HepG2 (cell line): ENCODE data around the gene FBXO8. TPM values are rescaled to one million over a fixed set of nuclear protein-coding genes. Genes with fewer than 3 reads are reported as not detected.

Experiments
- AHR ChIP-seq: IDR thresholded peaks from 2 replicates; pipeline ENCODE4 v1.6.1; 2018; ENCODE audit warnings: missing genetic modification reagents, missing compliant biosample characterization
- GPN1 ChIP-seq: sonication (generic); formaldehyde crosslinking; IDR thresholded peaks from 2 replicates; pipeline ENCODE4 v1.5.1; 2020; ENCODE audit warnings: missing genetic modification reagents, borderline replicate concordance
- IRX3 ChIP-seq: sonication (generic); formaldehyde crosslinking; IDR thresholded peaks from 2 replicates; pipeline ENCODE4 v1.8.1; 2023; ENCODE audit warnings: mild to moderate bottlenecking, low read depth, missing genetic modification reagents, borderline replicate concordance
- ISL2 ChIP-seq: sonication (generic); formaldehyde crosslinking; IDR thresholded peaks from 2 replicates; pipeline ENCODE4 v1.5.0; 2020; ENCODE audit warnings: missing genetic modification reagents
- KDM1A ChIP-seq: IDR thresholded peaks from 2 replicates; pipeline ENCODE4 v1.6.1; 2016; ENCODE audit warnings: missing compliant biosample characterization
- KLF6 ChIP-seq: IDR thresholded peaks from 2 replicates; pipeline ENCODE4 v1.8.0; 2016; ENCODE audit warnings: missing biosample characterization, missing genetic modification reagents
- KMT2A ChIP-seq: sonication (generic); formaldehyde crosslinking; IDR thresholded peaks from 2 replicates; pipeline ENCODE4 v1.4.0; 2020; ENCODE audit warnings: missing genetic modification reagents
- MED1 ChIP-seq: sonication (generic); formaldehyde crosslinking; IDR thresholded peaks from 2 replicates; pipeline ENCODE4 v1.4.0; 2020; ENCODE audit warnings: missing genetic modification reagents
- MTA1 ChIP-seq: sonication (generic); formaldehyde crosslinking; IDR thresholded peaks from 2 replicates; pipeline ENCODE4 v1.4.0; 2020; ENCODE audit warnings: missing genetic modification reagents, mild to moderate bottlenecking, borderline replicate concordance
- NPAS2 ChIP-seq: sonication (generic); formaldehyde crosslinking; IDR thresholded peaks from 2 replicates; pipeline ENCODE4 v1.8.0; 2022; ENCODE audit warnings: mild to moderate bottlenecking, missing genetic modification reagents, borderline replicate concordance
- NR2F6 ChIP-seq, 2 experiments: IDR thresholded peaks; 2 replicates each; pipeline ENCODE4 v1.6.1; 2016; ENCODE audit warnings: antibody characterized with exemption in 1 of 2, mild to moderate bottlenecking in 1 of 2
- SOX6 ChIP-seq, 2 experiments: fragments of 450-650 bp in 1 of 2; sonication (generic) in 1 of 2; formaldehyde crosslinking in 1 of 2; IDR thresholded peaks; 2 replicates each; pipeline versions ENCODE4 v1.4.0 to v1.6.1; 2017 to 2020; ENCODE audit warnings: antibody characterized with exemption in 1 of 2, mild to moderate bottlenecking in 1 of 2, missing genetic modification reagents in 1 of 2
- SP4 ChIP-seq: sonication (generic); formaldehyde crosslinking; IDR thresholded peaks from 2 replicates; pipeline ENCODE4 v1.8.1; 2023; ENCODE audit warnings: mild to moderate bottlenecking, missing genetic modification reagents
- YEATS2 ChIP-seq: sonication (generic); formaldehyde crosslinking; IDR thresholded peaks from 2 replicates; pipeline ENCODE4 v1.4.0; 2020; ENCODE audit warnings: missing genetic modification reagents, borderline replicate concordance
- ZNF160 ChIP-seq: sonication (generic); formaldehyde crosslinking; IDR thresholded peaks from 2 replicates; pipeline ENCODE4 v1.8.0; 2022; ENCODE audit warnings: mild to moderate bottlenecking, inconsistent platforms, missing genetic modification reagents
- ZNF282 ChIP-seq: fragments of 450-650 bp; IDR thresholded peaks from 2 replicates; pipeline ENCODE4 v1.6.1; 2018; ENCODE audit not compliant: partially characterized antibody
- ZNF34 ChIP-seq: sonication (generic); formaldehyde crosslinking; IDR thresholded peaks from 2 replicates; pipeline ENCODE4 v1.4.0; 2020; ENCODE audit warnings: mild to moderate bottlenecking, missing genetic modification reagents, borderline replicate concordance
- ZNF501 ChIP-seq: sonication (generic); formaldehyde crosslinking; IDR thresholded peaks from 2 replicates; pipeline ENCODE4 v1.5.1; 2020; ENCODE audit warnings: mild to moderate bottlenecking, moderate library complexity, missing genetic modification reagents
- ZNF615 ChIP-seq: sonication (generic); formaldehyde crosslinking; IDR thresholded peaks from 2 replicates; pipeline ENCODE4 v1.5.0; 2020; ENCODE audit warnings: mild to moderate bottlenecking, missing genetic modification reagents, borderline replicate concordance
- ZNF629 ChIP-seq: sonication (generic); formaldehyde crosslinking; conservative IDR thresholded peaks from 2 replicates; pipeline ENCODE4 v1.5.0; 2020; ENCODE audit warnings: missing genetic modification reagents
- ZNF777 ChIP-seq: sonication (generic); formaldehyde crosslinking; IDR thresholded peaks from 2 replicates; pipeline ENCODE4 v1.4.0; 2020; ENCODE audit warnings: missing genetic modification reagents
- ZNF781 ChIP-seq: sonication (generic); formaldehyde crosslinking; IDR thresholded peaks from 2 replicates; pipeline ENCODE4 v1.5.1; 2020; ENCODE audit warnings: borderline replicate concordance, mild to moderate bottlenecking, missing genetic modification reagents; ENCODE audit errors: not compliant biosample characterization
- ZSCAN21 ChIP-seq: sonication (generic); formaldehyde crosslinking; IDR thresholded peaks from 2 replicates; pipeline ENCODE4 v1.8.0; 2022; ENCODE audit warnings: mild to moderate bottlenecking, missing genetic modification reagents, moderate library complexity, borderline replicate concordance
- polyA plus RNA-seq, 8 experiments: library from polyadenylated mRNA; depleted of rRNA in 3 of 8; stranded (reverse) in 7 of 8; unstranded in 1 of 8; fragments of >200 nt; fragmentation: Illumina TruSeq in 4 of 8; extraction: Trizol in 4 of 8; gene quantifications; 2 replicates each; pipeline versions ENCODE4 v1.2.1 to v1.2.3, GENCODE V29; 2011 to 2016; ENCODE audit warnings: low read depth in 4 of 8, missing spikeins in 1 of 8, mixed read lengths in 1 of 8; ENCODE audit not compliant: insufficient read depth in 1 of 8
- total RNA-seq, 5 experiments: library from RNA; depleted of rRNA; stranded (reverse); fragments of >200 nt; fragmentation: Illumina TruSeq; extraction: Trizol; gene quantifications; 2 replicates each; pipeline ENCODE4 v1.2.3, GENCODE V29; 2016; ENCODE audit warnings: low read depth in 1 of 5
- TF ChIP-seq, protein P1 (sequence below): IDR thresholded peaks from 2 replicates; pipeline ENCODE4 v1.6.1; 2018; ENCODE audit warnings: missing genetic modification reagents, mild to moderate bottlenecking, missing compliant biosample characterization
- TF ChIP-seq, protein P2 (sequence below): IDR thresholded peaks from 2 replicates; pipeline ENCODE4 v1.6.1; 2016

Gene FBXO8
- total and polyA plus RNA-seq, 2 of the 13 experiments (the other 11 are each of a cell fraction or from before 2014, with no cell fraction given), result 11.7 to 15.2 TPM

DNA sequence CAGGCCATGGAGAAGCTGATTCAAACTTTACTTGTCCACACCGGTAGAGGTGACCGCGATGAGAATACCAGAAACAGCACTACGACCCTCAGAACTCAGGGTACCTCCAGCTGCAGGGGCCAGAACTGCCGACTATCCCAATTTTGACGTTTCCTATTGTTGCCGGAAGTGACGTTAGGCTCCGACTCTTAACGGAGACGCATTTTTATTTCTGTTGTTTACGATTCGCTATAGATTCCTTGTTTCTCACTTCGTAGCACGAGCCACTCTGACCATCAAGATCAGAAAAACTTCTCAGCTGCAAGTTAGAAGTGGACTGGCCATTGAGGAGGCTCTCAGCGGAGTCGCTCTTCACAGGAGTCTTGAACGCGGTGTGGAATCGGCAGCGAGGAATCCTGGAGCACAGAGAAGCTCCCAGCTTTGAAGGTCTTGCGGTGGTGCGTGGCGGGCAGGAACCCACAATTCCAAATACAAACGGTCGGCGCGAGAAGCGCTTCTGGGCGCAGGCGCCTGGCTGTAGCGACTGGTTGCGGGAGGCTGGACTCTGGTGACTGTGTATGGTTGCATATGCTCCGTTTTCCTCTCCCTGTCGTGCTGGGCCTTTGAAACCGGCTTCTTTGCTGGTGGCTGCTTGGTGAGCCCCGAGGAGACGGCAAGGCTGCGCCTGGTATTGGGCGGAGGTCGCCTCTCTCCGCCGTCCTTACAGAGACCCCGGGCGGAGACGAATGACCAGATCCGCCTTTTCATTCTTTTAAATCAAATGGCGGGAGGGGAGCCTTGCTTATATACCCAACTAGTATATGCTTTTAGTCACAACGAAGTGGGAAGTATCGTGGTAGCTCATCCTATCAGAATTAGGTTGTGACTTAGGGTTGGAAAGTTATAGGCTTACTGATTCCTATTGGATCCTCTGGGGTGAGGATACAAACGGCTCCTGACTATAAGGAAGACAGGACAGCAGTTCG lies at the start of gene FBXO8, which contains the start of gene CEP44 (continued):
- TF ChIP-seq KDM1A, result no peak
- 0 out of 2 replicates have a peak, but pooled peaks have one; percentile 79 for TF ChIP-seq ZNF34
- peak; percentile 47; the same call in 1 of the 2 replicates for TF ChIP-seq MED1
- TF ChIP-seq KLF6 (CRISPR knock-in tag), result no peak; the same call in 1 of the 2 replicates
- TF ChIP-seq, protein P1, sequence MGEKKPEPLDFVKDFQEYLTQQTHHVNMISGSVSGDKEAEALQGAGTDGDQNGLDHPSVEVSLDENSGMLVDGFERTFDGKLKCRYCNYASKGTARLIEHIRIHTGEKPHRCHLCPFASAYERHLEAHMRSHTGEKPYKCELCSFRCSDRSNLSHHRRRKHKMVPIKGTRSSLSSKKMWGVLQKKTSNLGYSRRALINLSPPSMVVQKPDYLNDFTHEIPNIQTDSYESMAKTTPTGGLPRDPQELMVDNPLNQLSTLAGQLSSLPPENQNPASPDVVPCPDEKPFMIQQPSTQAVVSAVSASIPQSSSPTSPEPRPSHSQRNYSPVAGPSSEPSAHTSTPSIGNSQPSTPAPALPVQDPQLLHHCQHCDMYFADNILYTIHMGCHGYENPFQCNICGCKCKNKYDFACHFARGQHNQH, result peak; percentile 61; the same call in 1 of the 2 replicates
- TF ChIP-seq ZNF777 (CRISPR knock-in tag), result peak; percentile 60
- TF ChIP-seq SP4 (CRISPR knock-in tag), result peak; percentile 85
- TF ChIP-seq ZNF781, result no peak
- no peak for TF ChIP-seq ZNF282
- 0 out of 2 replicates have a peak, but pooled peaks have one; percentile 13 for TF ChIP-seq ZNF629 (CRISPR knock-in tag)
- TF ChIP-seq ZNF501 (CRISPR knock-in tag), result peak; percentile 97
- TF ChIP-seq AHR, result no peak
- no peak for TF ChIP-seq NPAS2 (CRISPR knock-in tag)
- no peak for TF ChIP-seq GPN1 (CRISPR knock-in tag)
- TF ChIP-seq ZSCAN21 (CRISPR knock-in tag), result peak; percentile 32; the same call in 1 of the 2 replicates
- TF ChIP-seq MTA1 (CRISPR knock-in tag), result peak; percentile 51; the same call in 1 of the 2 replicates
- peak; percentile 86 for TF ChIP-seq YEATS2 (CRISPR knock-in tag)
- TF ChIP-seq ZNF615 (CRISPR knock-in tag), result no peak
- TF ChIP-seq, protein P2, sequence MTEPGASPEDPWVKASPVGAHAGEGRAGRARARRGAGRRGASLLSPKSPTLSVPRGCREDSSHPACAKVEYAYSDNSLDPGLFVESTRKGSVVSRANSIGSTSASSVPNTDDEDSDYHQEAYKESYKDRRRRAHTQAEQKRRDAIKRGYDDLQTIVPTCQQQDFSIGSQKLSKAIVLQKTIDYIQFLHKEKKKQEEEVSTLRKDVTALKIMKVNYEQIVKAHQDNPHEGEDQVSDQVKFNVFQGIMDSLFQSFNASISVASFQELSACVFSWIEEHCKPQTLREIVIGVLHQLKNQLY, result no peak
- TF ChIP-seq SOX6 (IDR thresholded peaks at IDR 0.05), result no peak
- peak; percentile 67 for TF ChIP-seq SOX6 (CRISPR knock-in tag; IDR thresholded peaks at IDR 0.05)
- no peak for TF ChIP-seq IRX3 (CRISPR knock-in tag)
- 0 out of 2 replicates have a peak, but pooled peaks have one; percentile 21 for TF ChIP-seq ISL2
- peak; percentile 74 for TF ChIP-seq ZNF160 (CRISPR knock-in tag)
- TF ChIP-seq KMT2A (CRISPR knock-in tag), result peak; percentile 85; the same call in 1 of the 2 replicates
- TF ChIP-seq NR2F6 (IDR thresholded peaks at IDR 0.05), result no peak
- no peak for TF ChIP-seq NR2F6 (CRISPR knock-in tag; IDR thresholded peaks at IDR 0.05)
